Chondrocyte (in vitro differentiated cells): Measurements from ENCODE around the gene FAM72B. TPM values are rescaled to one million over a fixed set of nuclear protein-coding genes. Genes with fewer than 3 reads are reported as not detected.
"Not testable (repeated sequence)": the region's sequence is repeated elsewhere in the genome, so short reads cannot be mapped to it uniquely, and the experiment has no call there.

Source experiments
- DNase-seq: peaks from one replicate; pipeline ENCODE4 v3.0.0; 2021; ENCODE audit warnings: mixed read lengths, low spot score
- H3K27ac Mint-ChIP-seq: one replicate; pipeline ENCODE4 v1.8.0; 2021; ENCODE audit warnings: mild to moderate bottlenecking, moderate library complexity, mixed read lengths; ENCODE audit not compliant: unreplicated experiment
- H3K27me3 Mint-ChIP-seq: 2 replicates; pipeline ENCODE4 v1.8.0; 2021; ENCODE audit warnings: low read depth, mixed read lengths
- H3K36me3 Mint-ChIP-seq: 2 replicates; pipeline ENCODE4 v1.8.0; 2021; ENCODE audit warnings: low read depth, mixed read lengths
- H3K4me1 Mint-ChIP-seq: 2 replicates; pipeline ENCODE4 v1.8.0; 2021; ENCODE audit warnings: low read depth, mild to moderate bottlenecking, mixed read lengths
- H3K4me3 Mint-ChIP-seq: one replicate; pipeline ENCODE4 v1.8.0; 2021; ENCODE audit warnings: mild to moderate bottlenecking, moderate library complexity, mixed read lengths; ENCODE audit not compliant: unreplicated experiment
- H3K9me3 Mint-ChIP-seq: 2 replicates; pipeline ENCODE4 v1.8.0; 2021; ENCODE audit warnings: low read depth, mixed read lengths
- total RNA-seq: library from RNA; stranded (reverse); gene quantifications from 3 replicates; pipeline ENCODE4 v1.2.1, GENCODE V29; 2021

Gene FAM72B
- total RNA-seq, 1 donor from 2014 or later: 1.3 TPM

DNA sequence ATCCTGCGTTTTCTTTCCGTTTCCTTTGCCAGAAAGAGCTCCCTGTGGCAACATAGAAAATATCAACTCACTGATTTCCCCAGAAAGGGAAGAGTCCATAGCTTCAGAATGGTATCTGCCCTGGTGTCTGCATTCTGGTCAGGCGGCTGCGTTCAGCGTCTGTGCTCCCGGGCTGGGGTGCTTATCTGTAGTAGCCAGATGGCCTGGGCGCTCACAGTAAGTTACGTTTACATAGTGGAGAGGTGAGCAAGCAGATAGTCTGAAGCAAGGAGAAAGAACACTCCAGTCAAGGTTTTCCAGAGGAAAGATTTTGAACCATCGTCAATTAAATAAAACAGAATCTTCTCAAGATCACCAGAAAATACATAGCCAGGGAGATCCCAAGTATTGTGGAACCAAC, 29.4 kb upstream of the FAM72B start:
- not testable (repeated sequence) for H3K4me3 Mint-ChIP-seq, H3K9me3 Mint-ChIP-seq, DNase-seq, H3K4me1 Mint-ChIP-seq, H3K27me3 Mint-ChIP-seq, H3K36me3 Mint-ChIP-seq, H3K27ac Mint-ChIP-seq

DNA sequence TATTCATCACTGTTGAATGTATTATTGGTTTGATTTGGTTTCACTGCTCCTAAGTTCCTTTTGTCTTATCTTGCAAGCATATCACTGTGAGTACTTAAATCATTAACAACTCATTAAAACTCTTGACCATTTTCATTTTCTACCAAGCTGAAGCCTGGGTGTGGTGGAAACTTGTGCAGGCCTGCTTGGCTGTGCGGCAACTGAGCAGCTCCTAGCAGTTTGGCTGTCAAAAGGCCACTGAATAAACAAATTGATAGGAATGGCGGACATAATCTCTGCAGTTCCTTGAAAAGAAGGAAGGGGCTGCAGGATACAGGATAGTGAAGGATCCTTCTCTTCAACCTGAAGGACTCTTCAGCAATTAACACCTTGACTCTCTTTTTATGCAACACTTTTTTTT, 26.6 kb upstream of the FAM72B start:
- not testable (repeated sequence) for DNase-seq, H3K4me1 Mint-ChIP-seq, H3K4me3 Mint-ChIP-seq, H3K27me3 Mint-ChIP-seq, H3K36me3 Mint-ChIP-seq, H3K9me3 Mint-ChIP-seq, H3K27ac Mint-ChIP-seq

DNA sequence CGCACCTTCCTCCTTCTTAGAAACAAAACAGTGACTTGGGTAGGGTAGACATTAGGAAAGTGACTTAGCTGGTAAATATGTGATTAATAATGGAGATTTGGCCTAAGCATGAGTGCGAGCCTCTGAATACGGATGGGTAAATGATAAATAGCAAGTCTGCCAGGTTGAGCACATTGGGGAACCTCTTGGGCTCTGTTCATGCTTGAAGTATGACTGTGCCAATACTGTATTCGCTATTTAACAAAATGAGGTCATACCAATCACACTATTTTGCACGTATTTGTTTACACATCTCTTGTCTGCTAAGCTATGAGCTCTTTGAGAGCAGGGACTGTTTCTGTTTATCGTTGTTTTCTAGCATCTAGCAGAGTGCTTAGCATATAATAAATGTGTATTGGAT, 24.2 kb upstream of the FAM72B start:
- DNase-seq, H3K27ac Mint-ChIP-seq, H3K4me1 Mint-ChIP-seq, H3K27me3 Mint-ChIP-seq, H3K36me3 Mint-ChIP-seq, H3K9me3 Mint-ChIP-seq, H3K4me3 Mint-ChIP-seq: not testable (repeated sequence)

DNA sequence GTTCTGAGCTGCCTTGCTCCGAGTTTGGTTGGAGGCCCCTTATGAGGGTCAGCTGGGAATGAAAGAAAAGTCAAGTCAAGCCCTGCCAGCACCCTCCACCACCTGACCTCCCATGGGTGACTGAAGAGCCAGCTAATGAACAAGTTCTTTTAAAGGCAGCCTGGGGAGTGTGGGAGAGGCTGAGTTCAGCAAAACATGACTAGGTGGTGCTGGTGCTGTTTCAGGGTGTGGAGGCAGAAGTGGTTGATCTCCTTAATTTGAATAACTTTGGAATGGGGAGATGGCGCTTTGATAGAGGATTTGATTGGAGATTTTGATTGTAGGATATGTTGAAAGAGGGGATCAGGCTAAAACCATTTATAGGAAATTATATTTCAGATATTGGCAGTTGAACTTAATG, 23.2 kb upstream of the FAM72B start:
- not testable (repeated sequence) for H3K9me3 Mint-ChIP-seq, H3K27me3 Mint-ChIP-seq, DNase-seq, H3K4me1 Mint-ChIP-seq, H3K27ac Mint-ChIP-seq, H3K36me3 Mint-ChIP-seq, H3K4me3 Mint-ChIP-seq

DNA sequence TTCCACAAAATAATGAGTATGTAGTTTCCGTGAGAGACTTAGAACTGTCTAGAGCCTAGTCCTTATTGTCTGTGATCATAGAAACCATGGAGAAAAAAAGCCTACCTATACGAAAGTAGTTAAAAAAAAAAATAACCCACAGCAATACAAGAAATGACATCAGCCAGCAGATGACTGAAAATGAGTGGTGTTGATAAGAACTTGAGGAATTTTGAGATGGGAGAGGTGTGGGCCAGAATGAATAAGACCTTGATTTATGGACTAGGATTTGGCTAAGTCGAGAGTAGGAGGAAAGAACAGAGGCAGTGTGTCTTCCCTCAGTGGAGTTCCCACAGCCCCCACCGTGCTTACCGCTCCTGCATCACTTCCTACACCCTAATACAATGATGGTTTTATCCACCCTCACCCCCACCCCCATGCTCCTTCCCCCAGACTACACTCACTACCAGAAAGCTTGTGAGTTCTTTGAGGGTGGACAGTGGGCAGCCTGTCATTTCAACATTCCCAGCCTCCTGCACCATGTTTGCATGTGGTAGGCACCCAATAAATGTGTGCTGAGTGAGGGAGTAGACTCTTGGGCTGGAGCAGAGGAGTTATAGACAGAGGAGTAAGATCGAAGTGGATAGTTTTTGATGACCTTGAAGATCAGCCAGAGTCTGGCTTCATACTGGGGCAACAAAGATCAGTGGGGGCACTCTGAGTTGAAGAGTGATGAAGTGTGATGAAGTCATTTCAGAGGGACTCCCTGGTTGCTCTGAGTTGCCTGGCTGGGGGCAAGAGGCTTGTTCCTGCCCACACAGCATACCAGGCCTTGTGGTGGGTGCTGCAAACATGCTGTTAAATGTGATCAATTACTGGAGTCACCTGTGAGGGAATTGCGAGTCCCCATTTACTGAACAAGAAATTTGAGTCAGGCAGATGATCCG, 21.9 kb upstream of the FAM72B start:
- not testable (repeated sequence) for H3K9me3 Mint-ChIP-seq, H3K36me3 Mint-ChIP-seq, H3K27me3 Mint-ChIP-seq, H3K4me3 Mint-ChIP-seq, H3K27ac Mint-ChIP-seq, DNase-seq
- H3K4me1 Mint-ChIP-seq: peaks cover 11% of the 10 kb centered on the region

DNA sequence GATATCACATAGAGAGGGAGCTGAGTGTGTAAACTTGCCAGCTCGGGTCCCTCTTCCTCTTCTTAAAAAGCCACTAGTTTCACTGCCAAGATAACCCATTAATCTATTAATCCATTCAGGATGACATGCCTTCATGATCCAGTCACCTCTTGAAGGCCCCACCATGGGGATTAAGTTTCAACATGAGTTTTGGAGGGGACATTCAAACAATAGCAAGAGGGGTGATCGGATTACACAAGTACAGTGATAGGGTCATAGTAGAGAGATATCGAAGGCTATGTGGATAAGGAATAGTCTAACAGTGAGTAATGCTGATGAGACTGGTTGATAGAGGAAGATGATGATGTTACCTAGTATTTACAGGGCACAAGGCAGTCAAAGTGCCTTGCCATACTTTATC, 18.8 kb upstream of the FAM72B start:
- not testable (repeated sequence) for H3K27me3 Mint-ChIP-seq, H3K9me3 Mint-ChIP-seq, H3K4me3 Mint-ChIP-seq, H3K36me3 Mint-ChIP-seq, H3K27ac Mint-ChIP-seq, DNase-seq
- peaks cover 11% of the 10 kb centered on the region for H3K4me1 Mint-ChIP-seq

DNA sequence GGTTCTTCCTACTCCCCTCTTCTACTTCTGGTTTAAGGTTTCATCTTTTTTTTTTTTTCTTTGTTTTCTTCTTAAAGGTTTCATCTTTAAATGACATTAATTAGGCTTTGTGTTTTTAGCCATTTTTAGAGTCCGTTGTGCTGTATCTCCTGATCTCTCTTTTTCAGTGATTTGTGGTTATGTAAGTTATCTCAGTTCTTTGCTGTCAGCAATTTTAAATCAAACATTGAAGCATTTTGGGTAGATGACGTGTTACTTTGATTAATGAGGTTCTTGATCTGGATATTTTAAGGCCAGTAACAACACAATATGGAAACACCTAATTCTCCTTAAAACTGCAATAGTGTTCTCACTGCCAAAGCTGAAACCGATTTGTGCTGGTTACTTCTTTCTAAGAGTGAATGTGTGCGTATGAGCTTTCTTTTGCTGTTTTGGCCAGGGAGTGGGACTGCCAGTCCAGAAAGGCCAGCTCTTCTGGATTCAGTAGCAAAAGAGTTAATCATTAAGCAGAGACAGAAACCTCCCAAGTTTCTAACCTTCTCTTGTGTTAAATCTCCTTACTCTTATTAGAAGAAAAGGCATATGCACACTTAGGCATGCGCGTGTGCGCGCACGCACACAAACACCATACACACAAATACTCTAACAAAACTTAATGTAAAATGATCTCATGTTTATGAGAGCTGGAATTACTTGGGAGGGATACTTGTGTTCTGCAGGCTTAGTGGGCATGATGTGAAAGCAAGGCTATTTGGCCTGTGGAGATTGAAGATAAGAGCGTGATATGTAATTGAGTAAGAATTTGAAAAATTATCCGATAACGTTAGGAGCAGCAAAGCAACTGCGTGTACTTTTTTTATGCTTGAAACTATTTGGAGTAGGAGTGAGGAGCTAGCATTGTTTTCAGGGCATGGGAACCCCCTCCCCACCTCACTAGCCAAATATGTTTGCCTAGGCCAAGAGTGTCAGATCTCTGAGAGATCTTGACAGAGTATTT, 17.1 kb upstream of the FAM72B start:
- not testable (repeated sequence) for H3K9me3 Mint-ChIP-seq, H3K27me3 Mint-ChIP-seq, DNase-seq, H3K36me3 Mint-ChIP-seq, H3K4me3 Mint-ChIP-seq
- peaks cover 10% of the 10 kb centered on the region for H3K4me1 Mint-ChIP-seq
- peak overlapping the region; percentile 28 for H3K27ac Mint-ChIP-seq

DNA sequence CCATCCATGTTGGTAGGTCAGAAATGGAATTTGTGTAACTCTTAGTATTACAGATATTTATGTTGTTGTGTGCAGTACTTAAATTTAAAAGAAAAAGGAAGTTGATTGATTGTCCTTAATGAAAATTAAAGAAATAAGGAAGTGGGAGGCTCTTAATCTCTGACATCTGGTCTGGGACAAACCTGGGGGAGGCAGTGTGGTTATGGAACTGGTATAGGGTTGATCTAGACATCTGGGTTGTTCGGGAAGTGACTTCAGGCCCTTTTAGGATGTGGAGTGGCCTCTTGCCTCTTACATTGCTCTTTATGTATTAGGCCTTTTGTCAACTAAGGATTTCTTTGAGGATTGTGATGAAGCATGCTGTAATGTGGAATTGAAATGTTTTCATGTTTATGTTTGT, 16.1 kb upstream of the FAM72B start:
- H3K9me3 Mint-ChIP-seq, H3K36me3 Mint-ChIP-seq, H3K4me3 Mint-ChIP-seq, DNase-seq, H3K27me3 Mint-ChIP-seq, H3K27ac Mint-ChIP-seq, H3K4me1 Mint-ChIP-seq: not testable (repeated sequence)

DNA sequence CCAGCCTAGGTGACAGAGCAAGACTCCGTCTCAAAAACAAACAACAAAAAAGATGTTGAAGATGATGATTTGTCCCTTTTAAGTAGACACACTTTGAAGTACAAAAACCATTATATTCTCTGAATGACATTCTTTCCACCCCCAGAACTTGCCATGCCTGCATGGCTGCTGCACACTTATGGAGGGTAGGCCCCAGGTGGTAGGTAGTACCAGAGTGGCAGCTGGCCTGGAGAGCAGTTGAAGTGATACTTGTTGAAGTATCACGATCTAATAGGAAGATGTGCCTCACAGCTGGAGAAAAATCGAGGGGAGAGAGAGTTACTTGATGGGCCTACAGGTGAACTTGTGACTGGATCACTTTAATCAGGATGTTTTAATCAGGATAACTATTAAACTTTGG, 15.6 kb upstream of the FAM72B start:
- not testable (repeated sequence) for H3K9me3 Mint-ChIP-seq, H3K4me3 Mint-ChIP-seq, H3K27ac Mint-ChIP-seq, H3K36me3 Mint-ChIP-seq, H3K4me1 Mint-ChIP-seq, DNase-seq, H3K27me3 Mint-ChIP-seq

DNA sequence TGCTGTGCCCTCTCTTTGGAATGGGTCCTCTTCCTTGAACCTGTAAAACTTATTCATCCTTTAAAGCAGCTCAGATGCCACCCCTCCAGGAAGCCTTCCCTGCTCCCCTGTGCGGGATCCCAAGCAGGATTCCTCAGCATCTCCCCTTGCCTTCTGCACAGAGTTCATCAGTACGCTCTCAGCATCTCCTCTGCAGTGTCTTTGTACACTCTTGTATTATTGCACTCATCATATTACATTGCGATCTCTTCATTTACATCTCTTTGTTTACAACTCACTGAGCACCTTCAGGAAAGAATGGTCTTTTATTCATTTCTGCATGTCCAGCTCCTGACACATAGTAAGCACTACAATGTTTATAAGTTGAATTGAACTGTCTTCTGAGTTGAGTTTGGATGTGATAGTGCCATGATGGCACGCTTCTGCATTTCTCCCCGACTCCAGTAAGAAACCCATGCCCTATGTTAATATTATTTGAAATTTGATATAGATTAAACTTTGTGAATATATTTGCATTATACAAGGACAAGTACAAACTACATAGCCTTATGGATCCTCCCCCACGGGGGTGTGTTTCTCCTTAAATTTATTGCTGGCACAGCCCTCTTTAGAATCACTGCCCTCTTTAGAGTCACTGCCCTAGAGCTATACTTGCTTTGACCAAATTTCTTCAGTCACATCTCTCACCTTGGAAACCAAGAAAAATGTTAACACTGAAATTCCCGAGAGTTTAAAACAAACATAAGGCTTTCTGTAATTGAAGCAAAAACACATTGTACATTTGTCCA, 13.1 kb upstream of the FAM72B start:
- DNase-seq, H3K27ac Mint-ChIP-seq, H3K4me1 Mint-ChIP-seq, H3K27me3 Mint-ChIP-seq, H3K9me3 Mint-ChIP-seq, H3K4me3 Mint-ChIP-seq, H3K36me3 Mint-ChIP-seq: not testable (repeated sequence)

DNA sequence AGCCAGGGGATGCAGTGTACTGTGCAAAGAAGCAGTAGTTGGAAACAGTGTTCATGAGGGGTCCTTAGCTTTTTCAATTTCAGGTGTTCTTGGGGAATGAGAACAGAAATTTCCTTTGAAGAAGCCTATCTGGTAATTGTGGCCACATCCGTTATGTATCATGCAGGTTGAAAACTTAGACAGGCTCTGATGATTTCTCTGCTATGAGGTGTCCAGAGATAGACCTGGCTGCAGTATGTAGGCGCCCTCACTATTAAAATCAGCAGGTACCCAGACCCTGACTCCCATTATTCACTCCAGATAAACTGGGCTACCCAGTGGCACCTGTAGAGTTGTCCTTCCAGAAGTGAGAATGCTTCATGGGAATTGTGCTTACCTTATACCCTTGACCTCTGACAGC, 8.4 kb upstream of the FAM72B start:
- not testable (repeated sequence) for H3K27ac Mint-ChIP-seq, DNase-seq, H3K4me1 Mint-ChIP-seq, H3K36me3 Mint-ChIP-seq, H3K9me3 Mint-ChIP-seq, H3K4me3 Mint-ChIP-seq, H3K27me3 Mint-ChIP-seq

DNA sequence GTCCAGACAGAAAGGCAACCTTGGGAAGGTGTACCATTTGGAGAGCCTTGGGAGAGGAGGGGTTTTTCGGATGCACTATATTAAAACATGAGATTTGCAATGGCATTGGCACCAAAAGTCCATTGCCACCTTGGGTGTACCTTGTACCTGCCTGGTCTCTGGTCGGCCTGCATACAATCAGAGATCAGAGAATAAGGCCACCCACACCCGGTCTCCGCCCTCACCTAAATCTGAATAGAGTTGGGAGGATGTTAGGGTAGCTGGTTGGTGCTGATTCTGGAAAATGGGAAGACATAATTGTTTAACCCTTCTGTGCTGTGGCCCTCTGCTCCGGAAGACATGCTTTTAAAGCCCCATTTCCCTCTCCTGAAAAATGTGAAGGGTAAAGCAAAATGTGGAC, 3.8 kb upstream of the FAM72B start:
- H3K36me3 Mint-ChIP-seq, H3K27me3 Mint-ChIP-seq: not testable (repeated sequence)
- peak overlapping the region; percentile 57 for H3K4me3 Mint-ChIP-seq

More for the DNA sequence above, 3.8 kb upstream of the FAM72B start:
- H3K27ac Mint-ChIP-seq, H3K9me3 Mint-ChIP-seq, DNase-seq, H3K4me1 Mint-ChIP-seq: not testable (repeated sequence)
